Panc1 (cell line): ENCODE data around the gene ARHGEF17. TPM values are rescaled to one million over a fixed set of nuclear protein-coding genes. Genes with fewer than 3 reads are reported as not detected.

Experiments used
- ATAC-seq: fragments of 200-7000 bp; cut with Tn5 transposase; 2 replicates; pipeline ENCODE4 v1.9.1; 2020; ENCODE audit warnings: mild to moderate bottlenecking, moderate library complexity
- BruUV-seq: library from RNA; stranded (reverse); fragments of 400-500 nt; replicated peaks from 2 replicates; lab custom pipeline; 2021; lab: Mats Ljungman, UMichigan
- CTCF ChIA-PET: fragments of 300-600 bp; sonication (Branson Sonifier 250); formaldehyde crosslinking; loops from one replicate; lab custom pipeline; 2022; ENCODE audit warnings: antibody characterized with exemption; lab: Charles Lee
- POLR2A ChIA-PET: fragments of 300-600 bp; sonication (Branson Sonifier 250); formaldehyde crosslinking; loops from one replicate; lab custom pipeline; 2022; ENCODE audit warnings: antibody characterized with exemption; lab: Charles Lee
- DNase-seq: peaks from one replicate; pipeline ENCODE4 v3.0.0-alpha.2; 2010; ENCODE audit warnings: low read depth, low spot score
- H3K27ac ChIP-seq: 2 replicates; pipeline ENCODE4 v1.5.1; 2011; ENCODE audit warnings: mild to moderate bottlenecking, low read length, inconsistent platforms
- H3K27me3 ChIP-seq: fragments of 200-500 bp; sonication (Bioruptor generic); 2 replicates; pipeline ENCODE4 v1.6.0; 2014; ENCODE audit warnings: low read length, inconsistent platforms; ENCODE audit not compliant: control insufficient read depth, insufficient read depth
- H3K36me3 ChIP-seq: fragments of 200-500 bp; sonication (Bioruptor generic); 2 replicates; pipeline ENCODE4 v1.5.1; 2014; ENCODE audit warnings: inconsistent platforms, mild to moderate bottlenecking, low read length, moderate library complexity; ENCODE audit not compliant: control insufficient read depth, insufficient read depth
- H3K4me1 ChIP-seq: 2 replicates; pipeline ENCODE4 v1.5.1; 2011; ENCODE audit warnings: inconsistent platforms, mild to moderate bottlenecking, low read length, moderate library complexity; ENCODE audit not compliant: control insufficient read depth, insufficient read depth
- H3K4me3 ChIP-seq, 2 experiments: 2 replicates each; pipeline ENCODE4 v1.5.1; 2011 to 2012; ENCODE audit warnings: low read depth in 2 of 2, low read length in 2 of 2, mild to moderate bottlenecking in 2 of 2, inconsistent platforms in 1 of 2, moderate library complexity in 1 of 2
- H3K9me3 ChIP-seq: fragments of 200-500 bp; sonication (Bioruptor generic); 2 replicates; pipeline ENCODE4 v1.5.1; 2014; ENCODE audit warnings: low read depth, mild to moderate bottlenecking, inconsistent platforms, low read length, moderate library complexity; ENCODE audit not compliant: control insufficient read depth, insufficient read depth
- CTCF ChIP-seq: fragments of 450-650 bp; IDR thresholded peaks from 2 replicates; pipeline ENCODE4 v1.5.1; 2017; ENCODE audit warnings: mild to moderate bottlenecking
- POLR2AphosphoS5 ChIP-seq: IDR thresholded peaks from 2 replicates; pipeline ENCODE4 v1.6.1; 2012; ENCODE audit warnings: mild to moderate bottlenecking, low read depth, low read length, moderate library complexity
- SIN3A ChIP-seq: IDR thresholded peaks from 2 replicates; pipeline ENCODE4 v1.6.1; 2012; ENCODE audit warnings: low read depth, mild to moderate bottlenecking, low read length, moderate library complexity, borderline replicate concordance; ENCODE audit not compliant: insufficient read depth
- TCF7L2 ChIP-seq: IDR thresholded peaks from 2 replicates; pipeline ENCODE4 v1.6.1; 2011; ENCODE audit warnings: mild to moderate bottlenecking, low read depth, low read length, inconsistent platforms
- in situ Hi-C: cut with HindIII; loops from 2 replicates; pipeline ENCODE4 v1.10.0; 2016; ENCODE audit warnings: low sequenced_read_pairs, low pct_unique_long_range_greater_than_20kb
- intact Hi-C: fragments of 100-400 bp; cut with micrococcal nuclease; formaldehyde crosslinking; loops from one replicate; pipeline ENCODE4 v1.10.0; 2022; ENCODE audit not compliant: unreplicated experiment
- total RNA-seq: library from RNA; stranded (reverse); gene quantifications from one replicate; pipeline ENCODE4 v1.2.1, GENCODE V29; 2021; ENCODE audit not compliant: unreplicated experiment
- TF ChIP-seq, protein P1 (sequence below), 2 experiments: IDR thresholded peaks; 2 replicates each; pipeline ENCODE4 v1.6.1; 2011 to 2012; ENCODE audit warnings: low read depth in 2 of 2, control low read depth in 1 of 2, low read length in 1 of 2, mild to moderate bottlenecking in 1 of 2, moderate library complexity in 1 of 2; ENCODE audit not compliant: insufficient read depth in 1 of 2

Gene ARHGEF17
- total RNA-seq, 1 experiment from 2014 or later: 43.2 TPM

DNA sequence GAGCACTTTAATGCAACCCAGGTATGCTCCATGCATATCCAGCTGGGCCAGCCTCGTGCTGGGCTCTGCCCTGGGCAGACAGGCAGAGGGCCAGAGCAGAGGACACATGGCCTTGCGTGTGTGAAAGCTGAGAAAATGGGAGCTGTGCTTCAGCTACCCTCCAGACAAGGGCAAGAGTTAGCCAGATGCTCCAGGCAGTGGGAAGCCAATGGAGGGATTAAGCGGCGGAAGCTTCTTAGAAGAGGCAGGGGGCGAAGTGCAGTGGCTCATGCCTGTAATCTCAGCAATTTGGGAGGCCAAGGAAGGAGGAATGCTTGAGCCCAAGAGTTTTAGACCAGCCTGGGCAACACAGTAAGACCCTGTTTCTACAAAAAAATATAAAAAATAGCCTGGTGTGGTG is 9.8 kb upstream of the ARHGEF17 start:
- DNase-seq (no peak), ATAC-seq (no peak)
- intact Hi-C loops (no loop called here), in situ Hi-C loops (no loop called here)
- Histone ChIP-seq H3K9me3 (no peaks in the 10 kb centered on the region), H3K4me1 (no peaks in the 10 kb centered on the region), H3K36me3 (no peaks in the 10 kb centered on the region), H3K27ac (no peak overlapping the region), H3K27me3 (no peaks in the 10 kb centered on the region), H3K4me3 (no peak overlapping the region)
- ChIA-PET POLR2A (interaction anchor here (1.6 kb wide), 1 partner anchor 15 kb away, joined by 3 read pairs; no protein-coding TSS in a partner anchor), CTCF (interaction anchor here (0.7 to 1.7 kb wide), 7 partner anchors 8 to 297 kb away, joined by 3 to 6 read pairs (median 4); no protein-coding TSS in a partner anchor)
- no peak for TF ChIP-seq CTCF
- no peak for TF ChIP-seq TCF7L2
- TF ChIP-seq, protein P1, sequence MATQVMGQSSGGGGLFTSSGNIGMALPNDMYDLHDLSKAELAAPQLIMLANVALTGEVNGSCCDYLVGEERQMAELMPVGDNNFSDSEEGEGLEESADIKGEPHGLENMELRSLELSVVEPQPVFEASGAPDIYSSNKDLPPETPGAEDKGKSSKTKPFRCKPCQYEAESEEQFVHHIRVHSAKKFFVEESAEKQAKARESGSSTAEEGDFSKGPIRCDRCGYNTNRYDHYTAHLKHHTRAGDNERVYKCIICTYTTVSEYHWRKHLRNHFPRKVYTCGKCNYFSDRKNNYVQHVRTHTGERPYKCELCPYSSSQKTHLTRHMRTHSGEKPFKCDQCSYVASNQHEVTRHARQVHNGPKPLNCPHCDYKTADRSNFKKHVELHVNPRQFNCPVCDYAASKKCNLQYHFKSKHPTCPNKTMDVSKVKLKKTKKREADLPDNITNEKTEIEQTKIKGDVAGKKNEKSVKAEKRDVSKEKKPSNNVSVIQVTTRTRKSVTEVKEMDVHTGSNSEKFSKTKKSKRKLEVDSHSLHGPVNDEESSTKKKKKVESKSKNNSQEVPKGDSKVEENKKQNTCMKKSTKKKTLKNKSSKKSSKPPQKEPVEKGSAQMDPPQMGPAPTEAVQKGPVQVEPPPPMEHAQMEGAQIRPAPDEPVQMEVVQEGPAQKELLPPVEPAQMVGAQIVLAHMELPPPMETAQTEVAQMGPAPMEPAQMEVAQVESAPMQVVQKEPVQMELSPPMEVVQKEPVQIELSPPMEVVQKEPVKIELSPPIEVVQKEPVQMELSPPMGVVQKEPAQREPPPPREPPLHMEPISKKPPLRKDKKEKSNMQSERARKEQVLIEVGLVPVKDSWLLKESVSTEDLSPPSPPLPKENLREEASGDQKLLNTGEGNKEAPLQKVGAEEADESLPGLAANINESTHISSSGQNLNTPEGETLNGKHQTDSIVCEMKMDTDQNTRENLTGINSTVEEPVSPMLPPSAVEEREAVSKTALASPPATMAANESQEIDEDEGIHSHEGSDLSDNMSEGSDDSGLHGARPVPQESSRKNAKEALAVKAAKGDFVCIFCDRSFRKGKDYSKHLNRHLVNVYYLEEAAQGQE (IDR thresholded peaks at IDR 0.05; ENCODE audit: insufficient read depth in 1 of 2, low read depth in 2 of 2, low read length in 1 of 2): no peak
- TF ChIP-seq POLR2AphosphoS5: no peak
- TF ChIP-seq SIN3A: no peak
- no TSS peak for BruUV-seq

- BruUV-seq: no TSS peak
- no peaks in the 10 kb centered on the region for H3K27me3 ChIP-seq
- DNase-seq (no peak), ATAC-seq (no peak)
- in situ Hi-C loops (no loop called here), intact Hi-C loops (loop anchor here (10.0 kb wide), 1 partner anchor 95 kb away; no protein-coding TSS in a partner anchor)
- H3K4me3 ChIP-seq: no peak overlapping the region
- ChIA-PET POLR2A (interaction anchor here (0.7 to 0.8 kb wide), 2 partner anchors 9 to 64 kb away, joined by 3 read pairs; no protein-coding TSS in a partner anchor), CTCF (interaction anchor here (1.4 to 1.7 kb wide), 2 partner anchors 7 to 51 kb away, joined by 4 read pairs; no protein-coding TSS in a partner anchor)
- TF ChIP-seq, protein P1 (IDR thresholded peaks at IDR 0.05; ENCODE audit: insufficient read depth in 1 of 2, low read depth in 2 of 2, low read length in 1 of 2): no peak
- no peak for TF ChIP-seq POLR2AphosphoS5
- TF ChIP-seq TCF7L2: no peak
- no peak for TF ChIP-seq SIN3A
- TF ChIP-seq CTCF: no peak
- no peaks in the 10 kb centered on the region for H3K36me3 ChIP-seq
- H3K27ac ChIP-seq: no peak overlapping the region
- no peaks in the 10 kb centered on the region for H3K4me1 ChIP-seq
- no peaks in the 10 kb centered on the region for H3K9me3 ChIP-seq
Measured at GRCh38 chr11:73299751-73300150, 8.3 kb upstream of the ARHGEF17 start.
